ENCODE measurements around the gene EFEMP1. TPM values are rescaled to one million over a fixed set of nuclear protein-coding genes. Genes with fewer than 3 reads are reported as not detected.

EFEMP1 gene
- total RNA-seq, 1 experiment from 2014 or later, result 0.34 TPM

- BruUV-seq (replicated peaks), result no TSS peak
- RAD21 ChIA-PET (ENCODE audit: low non-redundant PET in 1 of 2, low total read pairs in 2 of 2, uncharacterized antibody in 2 of 2, unreplicated experiment in 2 of 2), result no interaction called here
- ATAC-seq (no peak), DNase-seq (ENCODE audit: low read depth, low spot score) (no peak)
- Histone ChIP-seq H4K20me1 (ENCODE audit: insufficient read depth) (no peaks in the 10 kb centered on the region), H3K9me3 (ENCODE audit: control insufficient read depth in 1 of 2, insufficient read depth in 1 of 2, low read depth in 1 of 2, low read length in 2 of 2) (no peaks in the 10 kb centered on the region), H3K9ac (ENCODE audit: low read length) (no peak overlapping the region), H3K4me3 (replicated peaks in 1 of 2; ENCODE audit: low read depth in 1 of 2, low read length in 2 of 2) (no peak overlapping the region), H3K36me3 (ENCODE audit: control insufficient read depth in 1 of 2, insufficient read depth in 2 of 2, low read length in 2 of 2) (no peaks in the 10 kb centered on the region), H3K79me2 (ENCODE audit: insufficient read depth, low read length) (no peaks in the 10 kb centered on the region), H3K9me2 (ENCODE audit: insufficient read depth) (no peaks in the 10 kb centered on the region), H3K27ac (ENCODE audit: low read depth, low read length) (no peak overlapping the region), H3K27me3 (ENCODE audit: insufficient read depth, low read length) (no peaks in the 10 kb centered on the region), H3K4me1 (ENCODE audit: control insufficient read depth in 1 of 2, insufficient read depth in 2 of 2, low read length in 2 of 2) (no peaks in the 10 kb centered on the region), H3K4me2 (ENCODE audit: low read length) (no peak overlapping the region), H2AFZ (ENCODE audit: low read depth, low read length, poor library complexity, severe bottlenecking) (no peak overlapping the region)
- no peak for TF ChIP-seq TCF7L2 (IDR thresholded peaks at IDR 0.05; ENCODE audit: borderline replicate concordance, extremely low read depth, insufficient read depth, insufficient read length)
- no peak for TF ChIP-seq FOSL1 (IDR thresholded peaks at IDR 0.05; ENCODE audit: low read depth)
- TF ChIP-seq RAD21 (IDR thresholded peaks at IDR 0.05; ENCODE audit: low read depth), result no peak
- TF ChIP-seq CTCF (IDR thresholded peaks at IDR 0.05 in 2 of 3, conservative IDR thresholded peaks at IDR 0.05 in 1 of 3; ENCODE audit: borderline replicate concordance in 1 of 3, insufficient read depth in 1 of 3, low read depth in 2 of 3, low read length in 2 of 3), result no peak
- no peak for TF ChIP-seq ZNF274 (IDR thresholded peaks at IDR 0.05; ENCODE audit: low read depth, low read length)
- TF ChIP-seq SIN3A (IDR thresholded peaks at IDR 0.05; ENCODE audit: low read depth), result no peak
- no peak for TF ChIP-seq REST (IDR thresholded peaks at IDR 0.05; ENCODE audit: low read depth)
- no peak for TF ChIP-seq SP1 (IDR thresholded peaks at IDR 0.05; ENCODE audit: low read depth)
- CTCF ChIA-PET, result no interaction called here
- POLR2A ChIA-PET, result no interaction called here
- intact Hi-C loops (cut with micrococcal nuclease), result no loop called here
Observed at GRCh38 chr2:55949211-55949610, 25.6 kb upstream of the EFEMP1 start.
